SU-DHL-6 (cell line): ENCODE results near the gene L3MBTL4.

Source experiments
- CTCF ChIP-seq: fragments of 200-600 bp; sonication (generic); IDR thresholded peaks from one replicate; pipeline ENCODE4 v1.5.1; 2017; ENCODE audit warnings: antibody characterized with exemption, mild to moderate bottlenecking, low read length, moderate library complexity; ENCODE audit not compliant: insufficient read depth, poor library complexity, severe bottlenecking
- EZH2phosphoT487 ChIP-seq: fragments of 200-600 bp; sonication (generic), shearing (Covaris generic); conservative IDR thresholded peaks from 2 replicates; pipeline ENCODE4 v1.6.1; 2018; ENCODE audit warnings: mild to moderate bottlenecking, antibody characterized with exemption, low read length, moderate library complexity, mixed read lengths

GRCh38 chr18:6220129-6220528 lies 194.6 kb downstream of the L3MBTL4 start:
- TF ChIP-seq CTCF: no peak
- TF ChIP-seq EZH2phosphoT487: no peak
